ENCODE results near the gene FAM53B. TPM values are rescaled to one million over a fixed set of nuclear protein-coding genes. Genes with fewer than 3 reads are reported as not detected.
A peak's percentile ranks its signal among the peaks of the same experiment; 100 is the strongest.

FAM53B gene
- total RNA-seq, 1 donor: 12.7 TPM

- Histone ChIP-seq H3K36me3 (ENCODE audit: insufficient read depth, low read length) (no peaks in the 10 kb centered on the region), H3K4me2 (ENCODE audit: insufficient read depth, low read length) (no peak overlapping the region), H4K20me1 (ENCODE audit: insufficient read depth, low read length) (no peaks in the 10 kb centered on the region), H2AFZ (ENCODE audit: low read length) (no peak overlapping the region), H3K79me2 (ENCODE audit: insufficient read depth, low read length) (no peaks in the 10 kb centered on the region), H3K4me1 (ENCODE audit: insufficient read depth, low read length) (peaks cover 3% of the 10 kb centered on the region), H3K27ac (ENCODE audit: low read depth, low read length) (no peak overlapping the region), H3K4me3 (ENCODE audit: insufficient read depth, low read length) (no peak overlapping the region), H3K27me3 (ENCODE audit: insufficient read depth, low read length) (no peaks in the 10 kb centered on the region), H3K9me3 (ENCODE audit: low read depth, low read length) (no peaks in the 10 kb centered on the region)
- TF ChIP-seq, protein P1, sequence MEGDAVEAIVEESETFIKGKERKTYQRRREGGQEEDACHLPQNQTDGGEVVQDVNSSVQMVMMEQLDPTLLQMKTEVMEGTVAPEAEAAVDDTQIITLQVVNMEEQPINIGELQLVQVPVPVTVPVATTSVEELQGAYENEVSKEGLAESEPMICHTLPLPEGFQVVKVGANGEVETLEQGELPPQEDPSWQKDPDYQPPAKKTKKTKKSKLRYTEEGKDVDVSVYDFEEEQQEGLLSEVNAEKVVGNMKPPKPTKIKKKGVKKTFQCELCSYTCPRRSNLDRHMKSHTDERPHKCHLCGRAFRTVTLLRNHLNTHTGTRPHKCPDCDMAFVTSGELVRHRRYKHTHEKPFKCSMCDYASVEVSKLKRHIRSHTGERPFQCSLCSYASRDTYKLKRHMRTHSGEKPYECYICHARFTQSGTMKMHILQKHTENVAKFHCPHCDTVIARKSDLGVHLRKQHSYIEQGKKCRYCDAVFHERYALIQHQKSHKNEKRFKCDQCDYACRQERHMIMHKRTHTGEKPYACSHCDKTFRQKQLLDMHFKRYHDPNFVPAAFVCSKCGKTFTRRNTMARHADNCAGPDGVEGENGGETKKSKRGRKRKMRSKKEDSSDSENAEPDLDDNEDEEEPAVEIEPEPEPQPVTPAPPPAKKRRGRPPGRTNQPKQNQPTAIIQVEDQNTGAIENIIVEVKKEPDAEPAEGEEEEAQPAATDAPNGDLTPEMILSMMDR (IDR thresholded peaks at IDR 0.05; ENCODE audit: extremely low read depth, low read depth, low read length): no peak
- peak; percentile 45 for DNase-seq (ENCODE audit: insufficient read length, low spot score, missing footprints)
These were observed 170.3 kb downstream of the FAM53B start for GRCh38 chr10:124573726-124574455.

GRCh38 chr10:124572751-124573150 lies 171.4 kb downstream of the FAM53B start:
- Histone ChIP-seq H3K4me1 (ENCODE audit: insufficient read depth, low read length) (no peaks in the 10 kb centered on the region), H3K9me3 (ENCODE audit: low read depth, low read length) (no peaks in the 10 kb centered on the region), H3K4me3 (ENCODE audit: insufficient read depth, low read length) (no peak overlapping the region), H3K79me2 (ENCODE audit: insufficient read depth, low read length) (no peaks in the 10 kb centered on the region), H3K27me3 (ENCODE audit: insufficient read depth, low read length) (no peaks in the 10 kb centered on the region), H4K20me1 (ENCODE audit: insufficient read depth, low read length) (no peaks in the 10 kb centered on the region), H2AFZ (ENCODE audit: low read length) (no peak overlapping the region), H3K4me2 (ENCODE audit: insufficient read depth, low read length) (no peak overlapping the region), H3K27ac (ENCODE audit: low read depth, low read length) (no peak overlapping the region), H3K36me3 (ENCODE audit: insufficient read depth, low read length) (no peaks in the 10 kb centered on the region)
- peak; percentile 30 for DNase-seq (ENCODE audit: insufficient read length, low spot score, missing footprints)
- TF ChIP-seq, protein P1 (IDR thresholded peaks at IDR 0.05; ENCODE audit: extremely low read depth, low read depth, low read length): no peak

DNA sequence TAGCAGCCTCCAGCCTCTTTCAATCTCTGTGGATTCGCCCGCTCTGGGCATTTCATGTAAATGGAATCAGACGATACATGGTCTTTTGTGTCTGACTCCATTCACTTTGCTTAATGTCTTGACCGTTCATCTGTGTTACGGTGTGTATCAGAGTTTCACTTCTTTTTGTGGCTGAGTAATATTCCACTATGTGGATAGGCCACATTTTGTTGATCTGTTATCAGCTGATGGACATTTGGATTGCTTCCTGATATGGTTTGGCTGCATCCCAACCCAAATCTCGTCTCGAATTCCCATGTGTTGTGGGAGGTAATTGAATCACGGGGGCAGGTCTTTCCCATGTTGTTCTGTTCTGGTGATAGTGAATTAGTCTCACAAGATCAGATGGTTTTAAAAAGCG lies 173.5 kb downstream of the FAM53B start:
- Histone ChIP-seq H3K4me2 (ENCODE audit: insufficient read depth, low read length) (no peak overlapping the region), H3K4me1 (ENCODE audit: insufficient read depth, low read length) (no peaks in the 10 kb centered on the region), H3K79me2 (ENCODE audit: insufficient read depth, low read length) (no peaks in the 10 kb centered on the region), H3K36me3 (ENCODE audit: insufficient read depth, low read length) (no peaks in the 10 kb centered on the region), H3K9me3 (ENCODE audit: low read depth, low read length) (no peaks in the 10 kb centered on the region), H3K27ac (ENCODE audit: low read depth, low read length) (no peak overlapping the region), H3K4me3 (ENCODE audit: insufficient read depth, low read length) (no peak overlapping the region), H2AFZ (ENCODE audit: low read length) (no peak overlapping the region), H4K20me1 (ENCODE audit: insufficient read depth, low read length) (no peaks in the 10 kb centered on the region), H3K27me3 (ENCODE audit: insufficient read depth, low read length) (no peaks in the 10 kb centered on the region)
- TF ChIP-seq, protein P1 (IDR thresholded peaks at IDR 0.05; ENCODE audit: extremely low read depth, low read depth, low read length): no peak
- peak; percentile 25 for DNase-seq (ENCODE audit: insufficient read length, low spot score, missing footprints)

GRCh38 chr10:124569623-124570470 lies 174.3 kb downstream of the FAM53B start:
- Histone ChIP-seq H3K4me3 (ENCODE audit: insufficient read depth, low read length) (no peak overlapping the region), H3K27me3 (ENCODE audit: insufficient read depth, low read length) (no peaks in the 10 kb centered on the region), H3K27ac (ENCODE audit: low read depth, low read length) (no peak overlapping the region), H2AFZ (ENCODE audit: low read length) (no peak overlapping the region), H3K9me3 (ENCODE audit: low read depth, low read length) (no peaks in the 10 kb centered on the region), H4K20me1 (ENCODE audit: insufficient read depth, low read length) (no peaks in the 10 kb centered on the region), H3K4me2 (ENCODE audit: insufficient read depth, low read length) (no peak overlapping the region), H3K4me1 (ENCODE audit: insufficient read depth, low read length) (no peaks in the 10 kb centered on the region), H3K36me3 (ENCODE audit: insufficient read depth, low read length) (no peaks in the 10 kb centered on the region), H3K79me2 (ENCODE audit: insufficient read depth, low read length) (no peaks in the 10 kb centered on the region)
- TF ChIP-seq, protein P1 (IDR thresholded peaks at IDR 0.05; ENCODE audit: extremely low read depth, low read depth, low read length): no peak
- peak; percentile 72 for DNase-seq (ENCODE audit: insufficient read length, low spot score, missing footprints)
